HUDEP-2 (cell line): ENCODE results near the gene TMEM222.

ENCODE experiments used
- DNase-seq, 76 experiments: peaks; one replicate each; lab custom pipeline; 2025; ENCODE audit not compliant: unreplicated experiment in 76 of 76; lab: John Stamatoyannopoulos, UW

TMEM222 gene

DNA sequence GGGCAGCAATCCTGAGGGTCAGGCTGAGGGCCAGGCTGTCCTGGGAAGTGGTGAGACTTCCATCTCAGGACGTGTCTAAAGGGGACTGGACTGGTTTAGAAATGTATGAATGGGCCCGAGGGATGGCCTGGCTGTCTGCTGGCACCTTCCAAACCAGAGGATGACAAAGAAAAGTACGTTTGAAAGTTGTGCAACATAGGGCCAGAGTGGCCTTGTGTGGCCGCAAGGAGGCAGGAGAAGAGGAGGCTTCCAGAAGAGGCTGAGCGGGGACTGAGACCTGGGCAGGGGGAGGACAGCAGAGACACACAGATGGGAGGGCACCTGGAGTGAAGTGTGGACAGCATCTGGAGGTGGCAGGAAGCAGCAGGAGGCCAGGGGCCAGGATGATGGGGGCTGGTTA is 17.2 kb downstream of the TMEM222 start:
- no peak for DNase-seq

DNA sequence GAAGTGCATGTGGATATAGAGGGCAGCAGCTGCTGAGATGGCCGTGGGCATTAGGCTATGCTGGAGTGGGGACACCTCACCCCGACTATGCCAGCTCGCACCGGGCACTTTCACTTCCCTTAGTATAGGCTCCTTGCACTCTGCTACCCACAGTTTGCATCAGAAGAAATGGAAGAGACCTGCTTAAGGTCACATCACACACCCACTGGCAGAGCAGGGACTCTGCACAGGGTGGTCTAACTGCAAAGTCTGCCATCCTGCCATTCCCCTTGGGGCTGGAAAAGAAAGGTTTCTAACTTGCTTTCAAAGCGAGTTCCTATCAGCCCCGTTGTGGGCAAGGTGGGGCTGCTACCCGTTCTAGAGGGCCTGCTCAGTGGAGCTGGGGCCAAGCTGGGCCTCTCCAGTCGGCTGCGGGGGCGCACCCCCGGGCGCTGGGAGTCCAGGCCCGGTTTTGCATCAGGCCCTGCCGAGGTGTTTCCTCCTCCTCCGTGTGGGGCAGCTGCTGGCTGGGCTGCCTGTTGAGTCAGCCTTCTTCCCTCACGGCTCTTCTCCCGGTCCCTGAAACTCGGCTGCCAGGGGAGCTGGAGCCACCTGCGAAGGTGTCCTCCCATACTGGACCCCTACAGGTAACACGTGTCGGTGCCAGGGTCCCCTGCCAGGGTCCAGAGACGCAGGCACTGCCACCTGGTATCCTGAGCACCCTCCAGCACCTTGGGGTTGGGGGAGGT is 19.7 kb downstream of the TMEM222 start, which contains the start of gene SYTL1:
Gene SYTL1, plus strand, starts transcription at position 498 of the 728 bp plus-strand sequence. CDS start 3,313 bp downstream, outside the sequence.
- DNase-seq = peak in 52 of 76 experiments; percentile 12 to 79 (median 39)

DNA sequence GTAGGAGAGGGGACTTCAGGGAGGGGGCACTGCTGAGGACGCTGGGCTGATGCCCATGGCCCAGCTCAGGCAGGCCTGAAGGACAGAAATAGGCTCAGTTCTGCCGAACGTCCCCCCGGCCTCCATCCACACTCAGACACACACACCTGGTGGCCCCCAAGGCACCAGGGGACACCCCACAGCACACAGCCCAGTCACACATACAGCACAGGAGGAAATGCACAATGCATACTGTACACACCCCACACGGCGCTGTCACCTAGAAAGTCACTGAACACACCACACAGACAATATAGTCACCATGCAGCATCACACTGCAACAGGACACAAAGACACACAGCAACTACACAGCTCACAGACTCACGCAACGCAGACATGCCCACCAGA is 20.4 kb downstream of the TMEM222 start:
- DNase-seq = peak in 1 of 76 experiments; percentile 10

DNA sequence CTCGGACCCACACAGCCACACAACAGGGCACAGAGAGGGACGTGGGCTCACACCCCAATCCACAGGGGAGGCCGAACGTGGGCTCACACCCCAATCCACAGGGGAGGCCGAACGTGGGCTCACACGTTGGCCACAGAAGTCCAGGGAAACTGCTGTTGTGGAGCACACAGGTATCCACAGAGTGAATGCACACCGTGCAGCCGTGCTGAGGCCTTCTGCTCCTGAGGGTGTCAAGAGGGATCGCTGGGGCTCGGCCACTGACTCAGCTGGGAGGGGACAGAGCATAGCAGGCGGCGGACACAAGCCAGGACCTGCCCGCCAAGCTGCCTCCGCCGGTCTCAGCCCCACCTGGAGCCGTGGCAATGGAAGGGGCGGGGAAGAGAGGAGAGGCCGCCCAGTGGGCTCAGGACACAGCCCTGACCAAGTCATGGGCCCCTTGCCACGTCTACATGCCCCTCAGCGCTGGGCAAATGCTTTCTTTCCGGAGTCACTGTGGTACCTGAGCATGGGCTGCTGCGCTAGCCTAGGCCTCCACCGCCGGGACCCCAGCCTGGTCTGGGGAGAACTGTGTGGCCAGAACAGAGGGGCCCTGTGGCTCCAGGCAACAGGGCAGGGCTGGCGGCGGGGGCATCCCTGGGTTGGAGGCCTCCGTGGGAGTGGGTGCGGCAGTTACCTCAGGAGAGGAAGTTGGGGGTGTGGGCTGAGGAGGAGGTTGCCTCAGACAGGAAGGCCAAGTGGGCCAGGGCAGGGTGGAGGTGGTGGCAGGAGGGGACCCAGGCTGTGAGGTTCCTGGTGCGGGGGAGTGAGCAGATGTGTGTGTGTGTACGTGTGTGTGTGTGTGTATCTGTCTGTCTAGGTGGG is 21.0 kb downstream of the TMEM222 start:
- DNase-seq = peak in 39 of 76 experiments; percentile 10 to 74 (median 41)

DNA sequence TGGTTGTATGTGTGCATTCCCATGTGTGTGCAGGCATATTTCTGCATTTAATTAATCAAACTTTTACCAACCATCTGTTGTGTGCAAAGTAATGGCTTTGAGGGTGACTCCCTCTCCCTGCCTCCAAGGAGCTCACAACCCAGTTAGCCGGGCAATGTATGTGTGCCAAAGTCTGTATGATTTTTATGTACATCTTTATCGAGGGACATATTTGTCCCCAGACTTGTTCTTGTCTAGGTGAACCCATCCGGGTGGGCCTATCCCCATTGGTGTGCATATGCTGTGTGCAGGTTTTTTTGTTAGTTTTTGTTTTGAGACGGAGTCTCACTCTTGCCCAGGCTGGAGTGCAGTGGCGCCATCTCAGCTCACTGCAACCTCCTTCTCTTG is 21.7 kb downstream of the TMEM222 start:
- peak in 1 of 76 experiments; percentile 29 for DNase-seq

DNA sequence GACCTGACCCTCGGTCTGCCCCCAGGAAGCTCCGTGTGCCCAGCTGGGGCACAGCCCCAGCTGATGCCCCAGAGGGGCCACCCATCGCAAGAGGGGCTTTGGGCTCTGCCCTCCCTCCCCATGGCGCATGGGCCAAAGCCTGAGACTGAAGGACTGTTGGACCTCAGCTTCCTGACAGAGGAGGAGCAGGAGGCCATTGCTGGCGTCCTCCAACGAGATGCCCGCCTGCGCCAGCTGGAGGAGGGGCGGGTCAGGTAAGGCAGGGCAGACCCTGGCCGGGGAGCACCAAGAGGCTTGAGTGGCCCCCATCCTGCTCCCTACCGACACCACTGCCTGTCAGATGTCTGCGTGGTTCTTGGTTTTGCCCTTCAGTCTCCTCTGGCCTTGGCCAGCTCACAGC is 23.3 kb downstream of the TMEM222 start:
- no peak for DNase-seq

DNA sequence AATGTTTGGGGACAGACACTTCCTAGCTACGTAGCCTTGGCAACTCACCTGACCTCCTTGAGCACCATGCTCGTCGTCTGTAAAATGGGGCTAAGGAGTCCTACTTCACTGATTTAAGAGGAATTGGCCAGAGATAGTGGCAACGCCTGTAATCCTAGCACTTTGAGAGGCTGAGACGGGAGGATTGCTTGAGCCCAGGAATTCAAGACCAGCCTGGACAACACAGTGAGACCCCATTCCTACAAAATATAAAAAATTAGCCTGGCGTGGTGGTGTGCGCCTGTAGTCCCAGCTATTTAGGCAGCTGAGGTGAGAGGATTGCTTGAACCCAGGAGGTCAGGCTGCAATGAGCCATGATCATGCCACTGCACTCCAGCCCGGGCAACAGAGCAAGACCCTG is 24.4 kb downstream of the TMEM222 start:
- no peak for DNase-seq

DNA sequence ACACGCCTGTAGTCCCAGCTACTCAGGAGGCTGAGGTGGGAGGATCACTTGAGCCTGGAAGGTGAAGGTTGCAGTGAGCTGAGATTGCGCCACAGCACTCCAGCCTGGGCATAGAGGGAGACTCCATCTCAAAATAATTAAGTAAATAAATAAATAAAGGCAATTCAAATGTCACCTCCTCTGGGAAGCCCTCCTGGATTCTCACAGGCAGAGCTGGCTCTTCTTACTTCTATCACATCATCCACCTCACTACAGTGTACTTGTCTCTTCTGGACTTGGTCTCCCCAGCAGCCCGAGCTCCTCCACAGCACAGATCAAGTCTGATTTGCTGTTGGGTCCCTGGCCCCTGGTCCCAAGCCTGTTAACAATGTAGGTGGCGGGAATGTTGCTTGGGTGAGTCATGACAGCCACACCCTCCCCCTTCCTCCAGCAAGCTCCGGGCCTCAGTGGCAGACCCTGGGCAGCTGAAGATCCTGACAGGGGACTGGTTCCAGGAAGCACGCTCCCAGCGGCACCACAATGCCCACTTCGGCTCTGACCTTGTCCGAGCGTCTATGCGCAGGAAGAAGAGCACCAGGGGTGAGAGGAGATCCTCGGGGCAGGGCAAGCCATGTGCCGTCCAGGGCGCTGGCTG is 25.1 kb downstream of the TMEM222 start:
- DNase-seq = peak in 1 of 76 experiments; percentile 5

DNA sequence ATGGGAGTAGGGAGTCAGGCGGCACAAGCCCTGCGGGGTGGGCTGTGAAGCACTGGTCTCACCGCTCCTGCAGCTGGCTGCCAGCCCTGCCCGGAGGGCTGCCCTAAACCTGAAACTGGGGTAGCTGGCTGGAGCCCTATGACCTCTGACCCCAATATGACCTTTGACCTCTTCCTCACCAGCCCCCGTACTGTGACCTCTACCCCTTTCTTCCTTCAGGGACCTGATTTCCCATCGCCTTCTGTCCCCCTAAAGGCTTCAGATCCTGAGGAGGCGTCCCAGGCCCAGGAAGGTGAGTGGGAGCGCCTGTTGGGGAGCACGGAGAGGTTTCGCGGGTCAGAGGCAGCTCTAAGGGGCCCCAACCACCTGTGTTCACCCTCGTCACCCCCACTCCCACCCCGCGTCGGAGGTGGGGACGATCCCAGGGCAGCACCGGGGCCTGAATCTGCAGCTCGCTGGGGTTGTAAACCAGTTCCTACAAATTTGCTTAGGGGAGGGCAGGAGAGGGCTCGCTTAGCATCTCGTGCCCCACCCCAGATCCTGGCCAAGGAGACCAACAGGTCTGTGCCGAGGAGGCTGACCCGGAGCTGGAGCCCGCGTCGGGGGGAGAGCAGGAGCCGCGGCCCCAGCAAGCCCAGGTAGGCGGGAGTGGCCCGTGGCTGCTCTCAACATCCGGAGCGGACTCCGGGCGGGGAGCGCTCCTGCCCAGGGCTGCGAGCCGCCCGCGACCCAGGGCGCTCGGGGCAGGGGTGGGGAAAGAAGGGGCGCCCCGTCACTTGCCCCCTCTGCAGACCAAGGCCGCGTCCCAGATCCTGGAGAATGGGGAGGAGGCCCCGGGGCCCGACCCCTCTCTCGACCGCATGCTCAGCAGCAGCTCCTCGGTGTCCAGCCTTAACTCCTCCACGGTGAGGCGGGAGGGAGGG is 27.2 kb downstream of the TMEM222 start:
- DNase-seq = no peak

DNA sequence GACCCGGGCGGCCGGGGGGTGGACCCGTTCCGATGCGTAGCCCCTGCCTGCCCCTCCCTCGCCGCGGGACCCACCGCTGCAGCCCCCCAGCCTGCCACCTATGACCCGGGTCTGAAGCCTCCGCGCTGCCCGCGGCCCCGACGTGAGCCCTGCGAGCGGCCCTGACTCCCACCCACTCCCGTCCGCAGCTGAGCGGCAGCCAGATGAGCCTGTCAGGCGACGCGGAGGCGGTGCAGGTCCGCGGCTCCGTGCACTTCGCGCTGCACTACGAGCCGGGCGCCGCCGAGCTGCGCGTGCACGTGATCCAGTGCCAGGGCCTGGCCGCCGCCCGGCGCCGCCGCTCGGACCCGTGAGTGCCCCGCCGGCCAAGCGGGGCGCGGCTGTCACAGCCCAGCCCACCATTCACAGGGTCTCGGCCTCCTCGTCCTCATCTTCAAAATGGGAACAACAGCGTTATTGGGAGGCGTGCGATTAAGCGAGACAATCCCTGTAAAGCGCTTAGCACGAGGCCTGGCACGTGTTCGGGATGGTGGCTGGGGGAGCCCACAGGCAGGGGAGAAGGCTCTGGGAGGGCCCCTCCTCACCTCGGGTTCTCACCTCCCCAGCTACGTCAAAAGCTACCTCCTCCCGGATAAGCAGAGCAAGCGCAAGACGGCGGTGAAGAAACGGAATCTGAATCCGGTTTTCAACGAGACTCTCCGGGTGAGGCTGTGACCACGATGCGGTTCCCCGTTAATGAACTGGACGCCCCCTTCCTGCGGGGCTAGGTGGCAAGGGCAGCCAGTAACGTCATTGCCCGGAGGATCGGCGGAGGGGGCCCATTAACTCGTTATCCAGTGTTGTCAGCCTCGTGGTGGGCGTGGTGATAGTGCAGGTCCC is 28.1 kb downstream of the TMEM222 start:
- no peak for DNase-seq

DNA sequence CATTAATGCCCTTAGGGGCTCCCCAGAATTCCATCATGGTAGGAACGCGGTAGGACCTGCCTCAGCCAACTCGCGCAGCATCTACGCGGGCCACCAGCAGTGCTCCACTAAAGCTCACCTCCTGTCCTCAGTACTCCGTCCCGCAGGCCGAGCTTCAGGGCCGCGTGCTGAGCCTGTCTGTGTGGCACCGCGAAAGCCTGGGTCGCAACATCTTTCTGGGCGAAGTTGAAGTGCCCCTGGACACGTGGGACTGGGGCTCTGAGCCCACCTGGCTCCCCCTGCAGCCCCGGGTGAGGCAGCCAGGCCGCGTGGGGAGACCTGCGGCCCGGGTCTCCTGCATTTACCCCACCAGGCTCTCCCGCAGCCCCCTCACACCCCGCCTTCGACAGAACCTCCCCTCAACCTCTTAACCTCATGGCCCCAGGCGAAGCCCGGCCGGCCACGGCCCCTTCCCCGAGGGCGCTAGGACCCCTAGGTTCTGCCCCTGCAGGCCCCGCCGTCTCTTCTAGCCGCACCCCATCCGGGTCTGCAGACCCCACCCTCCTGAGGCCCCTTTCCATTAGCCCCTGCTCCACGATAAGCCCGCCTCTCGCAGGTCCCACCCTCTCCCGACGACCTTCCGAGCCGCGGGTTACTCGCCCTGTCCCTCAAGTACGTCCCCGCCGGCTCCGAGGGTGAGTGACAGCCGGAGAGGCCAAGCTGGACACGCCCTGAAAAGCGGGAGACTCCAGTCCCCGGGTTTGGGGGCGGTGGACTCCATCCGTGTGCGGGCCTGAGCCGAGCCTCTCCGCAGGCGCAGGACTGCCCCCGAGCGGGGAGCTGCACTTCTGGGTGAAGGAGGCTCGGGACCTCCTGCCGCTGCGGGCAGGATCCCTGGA is 28.9 kb downstream of the TMEM222 start:
- no peak for DNase-seq

DNA sequence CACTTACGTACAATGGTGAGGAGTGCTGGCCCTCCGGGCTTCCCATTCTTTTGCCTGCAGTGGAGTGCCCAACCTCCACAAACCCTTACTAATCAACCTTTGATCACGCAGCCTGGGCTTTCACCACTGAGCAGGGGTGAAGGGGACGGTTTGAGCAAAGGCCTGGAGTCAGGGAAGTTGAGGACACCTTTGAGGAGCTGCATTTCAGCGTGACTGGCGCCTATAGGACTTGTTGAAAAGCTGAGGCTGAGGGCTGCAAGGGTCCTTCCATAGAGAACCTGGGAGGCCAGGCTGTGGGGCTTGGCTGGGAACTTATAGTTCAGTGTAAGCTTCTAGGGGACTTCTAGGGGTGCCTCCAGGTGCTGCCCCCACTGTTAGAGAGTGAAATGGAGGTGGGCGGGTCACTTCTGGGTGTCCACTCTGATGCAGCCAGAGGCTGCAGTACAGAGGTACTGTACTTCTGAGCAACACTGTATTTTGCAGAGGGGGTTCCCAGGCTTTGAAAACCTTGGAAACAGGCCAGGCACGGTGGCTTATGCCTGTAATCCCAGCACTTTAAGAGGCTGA is 29.7 kb downstream of the TMEM222 start:
- no peak for DNase-seq

DNA sequence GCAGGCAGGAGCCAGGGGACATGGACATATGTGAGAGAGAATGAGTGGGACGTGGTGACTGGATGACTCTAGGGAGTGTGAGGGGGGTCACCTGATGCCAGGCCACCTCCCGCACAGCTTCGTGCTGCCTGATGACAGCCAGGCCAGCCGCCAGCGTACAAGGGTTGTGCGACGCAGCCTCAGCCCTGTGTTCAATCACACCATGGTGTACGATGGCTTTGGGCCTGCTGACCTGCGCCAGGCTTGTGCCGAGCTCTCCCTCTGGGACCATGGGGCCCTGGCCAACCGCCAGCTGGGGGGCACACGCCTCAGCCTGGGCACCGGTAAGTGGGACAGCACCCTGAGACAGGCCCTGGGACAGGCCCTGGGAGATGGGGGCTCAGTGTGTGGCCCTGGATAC is 31.2 kb downstream of the TMEM222 start:
- DNase-seq = no peak

DNA sequence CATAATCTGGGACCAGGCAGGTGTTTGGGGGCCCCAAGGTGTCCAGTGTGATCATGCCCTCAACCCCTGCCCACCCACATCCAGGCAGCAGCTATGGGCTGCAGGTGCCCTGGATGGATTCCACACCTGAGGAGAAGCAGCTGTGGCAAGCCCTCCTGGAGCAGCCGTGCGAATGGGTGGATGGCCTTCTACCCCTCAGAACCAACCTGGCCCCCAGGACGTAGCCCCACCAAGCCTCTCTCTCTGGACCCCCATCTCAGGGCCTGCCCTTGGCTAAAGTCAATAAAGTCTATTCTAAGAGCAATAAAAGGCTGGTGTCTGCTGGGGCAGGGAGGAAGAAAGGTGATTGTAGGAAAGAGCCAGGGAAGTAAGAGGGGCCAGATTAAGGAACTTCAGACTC is 31.7 kb downstream of the TMEM222 start:
- no peak for DNase-seq

DNA sequence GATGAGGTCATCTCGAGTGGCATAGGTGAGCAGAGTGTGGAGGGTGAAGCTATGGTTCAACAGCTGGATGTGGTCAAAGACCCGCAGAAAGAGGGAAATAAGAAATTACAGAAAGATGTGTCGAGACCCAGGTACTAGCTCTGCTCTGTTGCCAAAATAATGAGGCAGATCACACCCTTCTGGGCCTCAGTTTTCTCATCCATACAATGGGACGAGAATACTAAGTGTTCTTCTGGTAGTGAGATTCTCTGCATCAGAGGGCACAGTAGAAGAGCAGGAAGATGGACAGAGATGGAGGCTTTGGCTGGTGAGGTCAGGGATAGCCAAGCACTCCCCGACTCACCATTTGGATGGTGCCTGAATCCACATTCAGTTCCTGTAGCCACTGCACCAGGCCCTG is 33.7 kb downstream of the TMEM222 start:
- no peak for DNase-seq

DNA sequence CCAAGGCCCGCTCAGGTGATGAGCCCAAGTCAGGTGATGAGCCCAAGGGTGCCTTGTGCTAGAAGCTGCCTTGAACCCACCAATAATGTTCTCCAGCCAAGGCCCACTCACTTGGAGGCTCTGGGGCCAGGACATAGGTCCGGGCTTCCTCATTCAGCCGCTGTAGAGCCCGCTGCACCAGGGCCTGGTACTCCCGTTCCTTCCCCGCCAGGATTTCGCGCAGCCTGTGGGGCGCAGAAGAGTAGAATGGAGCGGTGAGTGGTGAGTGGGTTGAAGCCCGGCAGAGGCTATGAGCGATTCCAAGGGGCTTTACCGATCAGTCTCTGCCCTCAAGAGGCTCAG is 34.3 kb downstream of the TMEM222 start:
- DNase-seq = no peak

DNA sequence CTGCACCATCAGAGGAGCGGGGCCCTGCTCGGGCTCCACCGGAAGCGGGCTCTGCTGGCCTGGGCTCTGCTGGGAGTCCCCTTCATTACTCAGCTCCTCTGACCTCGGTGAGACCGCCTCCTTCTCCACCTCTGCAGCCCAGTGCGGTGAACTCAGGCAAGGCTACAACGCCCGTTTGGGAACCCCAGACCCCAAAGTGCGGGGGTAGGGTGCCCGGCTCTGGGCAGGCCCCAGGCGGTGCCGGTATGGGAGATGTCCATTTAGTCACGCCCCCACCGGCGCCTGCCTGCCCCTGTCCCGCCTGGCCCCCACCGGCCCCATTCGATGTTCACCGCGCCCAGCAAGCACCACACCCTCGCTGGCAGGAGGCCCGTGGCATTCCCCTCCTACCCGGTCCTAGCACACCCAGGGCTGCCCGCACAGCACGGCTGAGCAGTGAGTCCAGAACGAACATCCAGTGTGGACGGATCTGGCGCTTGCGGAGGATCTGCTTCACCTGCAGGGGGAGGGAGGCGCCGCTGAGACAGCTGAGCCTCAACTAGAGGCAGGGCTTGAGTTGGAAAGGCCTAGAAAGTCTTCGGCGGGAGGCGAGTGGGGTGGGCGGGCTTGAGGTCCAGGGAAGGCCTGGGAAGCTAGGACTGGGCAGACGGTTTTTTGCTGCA is 34.8 kb downstream of the TMEM222 start:
- peak in 74 of 76 experiments; percentile 26 to 92 (median 78) for DNase-seq
